HEK293 (cell line): ENCODE results near the gene STK11.

ENCODE experiments used
- CTCF ChIA-PET: fragments of 350-600 bp; formaldehyde crosslinking; extraction: SDS; loops from one replicate; lab custom pipeline; 2021; ENCODE audit warnings: antibody characterized with exemption; lab: Yijun Ruan, JAX
- POLR2A ChIA-PET: fragments of 300-600 bp; formaldehyde crosslinking; extraction: SDS; loops from one replicate; lab custom pipeline; 2020; ENCODE audit warnings: antibody characterized with exemption, inconsistent platforms; lab: Yijun Ruan, JAX
- H3K27ac ChIP-seq: fragments of 200-500 bp; sonication (Bioruptor generic); 2 replicates; pipeline ENCODE4 v1.5.1; 2014; ENCODE audit warnings: low read depth, low read length, control low read depth, inconsistent platforms; ENCODE audit errors: extremely low read depth
- H3K36me3 ChIP-seq, 2 experiments: fragments of 200-500 bp in 1 of 2; sonication (Bioruptor generic) in 1 of 2; 1 replicate in 1 of 2; 2 replicates in 1 of 2; pipeline ENCODE4 v1.5.1; 2014 to 2017; ENCODE audit warnings: inconsistent platforms in 2 of 2, low read length in 2 of 2; ENCODE audit not compliant: control insufficient read depth in 2 of 2, insufficient read depth in 1 of 2
- H3K4me1 ChIP-seq: fragments of 200-500 bp; sonication (Bioruptor generic); 2 replicates; pipeline ENCODE4 v1.5.1; 2014; ENCODE audit warnings: mild to moderate bottlenecking, low read length, inconsistent platforms; ENCODE audit not compliant: control insufficient read depth, insufficient read depth
- H3K4me3 ChIP-seq: 2 replicates; pipeline ENCODE4 v1.5.1; 2011; ENCODE audit warnings: low read depth, mild to moderate bottlenecking, control low read depth, low read length, moderate library complexity
- H3K9me3 ChIP-seq: fragments of 200-500 bp; sonication (Bioruptor generic); 2 replicates; pipeline ENCODE4 v1.5.1; 2014; ENCODE audit warnings: low read depth, low read length, inconsistent platforms; ENCODE audit not compliant: control insufficient read depth, insufficient read depth
- GFI1B ChIP-seq: fragments of 450-650 bp; formaldehyde crosslinking; IDR thresholded peaks from 2 replicates; pipeline ENCODE4 v1.5.1; 2016; ENCODE audit warnings: missing biosample characterization, missing genetic modification characterization
- GLIS1 ChIP-seq: fragments of 450-650 bp; formaldehyde crosslinking; IDR thresholded peaks from 2 replicates; pipeline ENCODE4 v1.5.1; 2016; ENCODE audit warnings: missing biosample characterization, missing genetic modification characterization
- GLIS2 ChIP-seq: fragments of 450-650 bp; formaldehyde crosslinking; IDR thresholded peaks from 2 replicates; pipeline ENCODE4 v1.5.1; 2016; ENCODE audit warnings: missing biosample characterization, missing genetic modification characterization
- HOXC10 ChIP-seq: sonication (generic); formaldehyde crosslinking; IDR thresholded peaks from 2 replicates; pipeline ENCODE4 v1.8.1; 2023; ENCODE audit warnings: mild to moderate bottlenecking, missing genetic modification reagents
- KLF1 ChIP-seq: fragments of 450-650 bp; formaldehyde crosslinking; IDR thresholded peaks from 2 replicates; pipeline ENCODE4 v1.5.1; 2016; ENCODE audit warnings: missing biosample characterization, missing genetic modification characterization
- SCRT1 ChIP-seq: fragments of 450-650 bp; formaldehyde crosslinking; IDR thresholded peaks from 2 replicates; pipeline ENCODE4 v1.5.1; 2016; ENCODE audit warnings: missing biosample characterization, missing genetic modification characterization, borderline replicate concordance
- SP7 ChIP-seq: fragments of 450-650 bp; formaldehyde crosslinking; IDR thresholded peaks from 2 replicates; pipeline ENCODE4 v1.5.1; 2016; ENCODE audit warnings: missing biosample characterization, missing genetic modification characterization
- ZBTB8A ChIP-seq: fragments of 450-650 bp; formaldehyde crosslinking; IDR thresholded peaks from 2 replicates; pipeline ENCODE4 v1.5.1; 2016; ENCODE audit warnings: missing biosample characterization, missing genetic modification characterization
- ZFP37 ChIP-seq: fragments of 450-650 bp; formaldehyde crosslinking; IDR thresholded peaks from 2 replicates; pipeline ENCODE4 v1.5.1; 2016; ENCODE audit warnings: missing biosample characterization, missing genetic modification characterization
- ZIC2 ChIP-seq: fragments of 450-650 bp; formaldehyde crosslinking; IDR thresholded peaks from 2 replicates; pipeline ENCODE4 v1.5.1; 2016; ENCODE audit warnings: missing biosample characterization, missing genetic modification characterization
- ZNF133 ChIP-seq: fragments of 450-650 bp; formaldehyde crosslinking; IDR thresholded peaks from 2 replicates; pipeline ENCODE4 v1.5.1; 2016; ENCODE audit warnings: missing biosample characterization, missing genetic modification characterization
- ZNF621 ChIP-seq: fragments of 450-650 bp; formaldehyde crosslinking; IDR thresholded peaks from 2 replicates; pipeline ENCODE4 v1.5.1; 2017; ENCODE audit warnings: missing biosample characterization, missing genetic modification characterization
- ZXDB ChIP-seq: fragments of 450-650 bp; formaldehyde crosslinking; IDR thresholded peaks from 2 replicates; pipeline ENCODE4 v1.5.1; 2016; ENCODE audit warnings: missing biosample characterization, missing genetic modification characterization
- TF ChIP-seq, protein P1 (sequence below): fragments of 450-650 bp; formaldehyde crosslinking; IDR thresholded peaks from 2 replicates; pipeline ENCODE4 v1.5.1; 2017; ENCODE audit warnings: missing biosample characterization, missing genetic modification characterization
- TF ChIP-seq, protein P2 (sequence below): fragments of 450-650 bp; formaldehyde crosslinking; IDR thresholded peaks from 2 replicates; pipeline ENCODE4 v1.5.0; 2017; ENCODE audit warnings: missing biosample characterization, missing genetic modification characterization, borderline replicate concordance
- TF ChIP-seq, protein P3 (sequence below): fragments of 450-650 bp; formaldehyde crosslinking; IDR thresholded peaks from 2 replicates; pipeline ENCODE4 v1.5.1; 2016; ENCODE audit warnings: missing biosample characterization, missing genetic modification characterization, low read depth
- TF ChIP-seq, protein P4 (sequence below): fragments of 450-650 bp; formaldehyde crosslinking; IDR thresholded peaks from 2 replicates; pipeline ENCODE4 v1.5.1; 2017; ENCODE audit warnings: missing biosample characterization, missing genetic modification characterization
- TF ChIP-seq, protein P5 (sequence below): fragments of 450-650 bp; formaldehyde crosslinking; IDR thresholded peaks from 2 replicates; pipeline ENCODE4 v1.5.1; 2016; ENCODE audit warnings: missing biosample characterization, missing genetic modification characterization
- TF ChIP-seq, protein P6 (sequence below): fragments of 450-650 bp; formaldehyde crosslinking; IDR thresholded peaks from 2 replicates; pipeline ENCODE4 v1.5.1; 2016; ENCODE audit warnings: missing biosample characterization, missing genetic modification characterization

Gene STK11

DNA sequence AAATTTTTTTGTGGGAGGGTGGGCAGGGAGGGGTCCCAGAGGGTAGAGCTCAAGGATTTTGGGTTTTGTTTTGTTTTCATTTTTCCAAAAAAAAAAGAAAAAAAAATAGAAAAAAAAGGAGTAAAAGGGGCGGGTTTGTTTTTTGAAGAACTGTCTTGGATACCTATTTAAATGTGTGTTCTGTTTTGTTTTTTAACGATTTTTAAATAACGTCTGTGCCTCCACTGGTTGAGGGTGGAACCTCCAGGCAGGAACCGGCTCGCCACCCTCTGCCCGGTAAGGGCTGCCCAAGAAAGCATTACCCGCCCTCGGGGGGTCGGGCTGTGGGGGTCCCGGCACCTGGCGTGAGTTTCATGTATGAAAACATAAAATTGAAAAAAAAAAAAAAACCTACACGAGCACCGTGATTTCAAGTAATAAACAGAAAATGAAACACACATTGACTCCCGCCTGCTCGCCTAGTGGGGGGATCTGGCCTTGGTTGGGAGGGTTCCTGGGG lies 53.2 kb downstream of the STK11 start:
- Histone ChIP-seq H3K4me1 (peaks cover 23% of the 10 kb centered on the region), H3K36me3 (peaks cover 21 to 44% of the 10 kb centered on the region in 2 experiments), H3K4me3 (no peak overlapping the region), H3K9me3 (no peaks in the 10 kb centered on the region), H3K27ac (peak overlapping the region; percentile 63)
- CTCF ChIA-PET, result interaction anchor here (11.3 kb wide), 1 partner anchor 14 kb away, joined by 299 read pairs; no protein-coding TSS in a partner anchor
- POLR2A ChIA-PET, result interaction anchor here (0.6 to 10.8 kb wide), 5 partner anchors 8 to 687 kb away, joined by 3 to 407 read pairs (median 5); partner anchors contain the start of genes CBARP and CIRBP
- TF ChIP-seq SCRT1 (tag by site-specific recombination), result no peak
- TF ChIP-seq ZBTB8A (tag by site-specific recombination), result peak; percentile 36; the same call in 1 of the 2 replicates
- no peak for TF ChIP-seq ZNF133 (tag by site-specific recombination)
- TF ChIP-seq, protein P1, sequence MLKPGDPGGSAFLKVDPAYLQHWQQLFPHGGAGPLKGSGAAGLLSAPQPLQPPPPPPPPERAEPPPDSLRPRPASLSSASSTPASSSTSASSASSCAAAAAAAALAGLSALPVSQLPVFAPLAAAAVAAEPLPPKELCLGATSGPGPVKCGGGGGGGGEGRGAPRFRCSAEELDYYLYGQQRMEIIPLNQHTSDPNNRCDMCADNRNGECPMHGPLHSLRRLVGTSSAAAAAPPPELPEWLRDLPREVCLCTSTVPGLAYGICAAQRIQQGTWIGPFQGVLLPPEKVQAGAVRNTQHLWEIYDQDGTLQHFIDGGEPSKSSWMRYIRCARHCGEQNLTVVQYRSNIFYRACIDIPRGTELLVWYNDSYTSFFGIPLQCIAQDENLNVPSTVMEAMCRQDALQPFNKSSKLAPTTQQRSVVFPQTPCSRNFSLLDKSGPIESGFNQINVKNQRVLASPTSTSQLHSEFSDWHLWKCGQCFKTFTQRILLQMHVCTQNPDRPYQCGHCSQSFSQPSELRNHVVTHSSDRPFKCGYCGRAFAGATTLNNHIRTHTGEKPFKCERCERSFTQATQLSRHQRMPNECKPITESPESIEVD (tag by site-specific recombination), result 0 out of 2 replicates have a peak, but pooled peaks have one; percentile 42
- TF ChIP-seq, protein P2, sequence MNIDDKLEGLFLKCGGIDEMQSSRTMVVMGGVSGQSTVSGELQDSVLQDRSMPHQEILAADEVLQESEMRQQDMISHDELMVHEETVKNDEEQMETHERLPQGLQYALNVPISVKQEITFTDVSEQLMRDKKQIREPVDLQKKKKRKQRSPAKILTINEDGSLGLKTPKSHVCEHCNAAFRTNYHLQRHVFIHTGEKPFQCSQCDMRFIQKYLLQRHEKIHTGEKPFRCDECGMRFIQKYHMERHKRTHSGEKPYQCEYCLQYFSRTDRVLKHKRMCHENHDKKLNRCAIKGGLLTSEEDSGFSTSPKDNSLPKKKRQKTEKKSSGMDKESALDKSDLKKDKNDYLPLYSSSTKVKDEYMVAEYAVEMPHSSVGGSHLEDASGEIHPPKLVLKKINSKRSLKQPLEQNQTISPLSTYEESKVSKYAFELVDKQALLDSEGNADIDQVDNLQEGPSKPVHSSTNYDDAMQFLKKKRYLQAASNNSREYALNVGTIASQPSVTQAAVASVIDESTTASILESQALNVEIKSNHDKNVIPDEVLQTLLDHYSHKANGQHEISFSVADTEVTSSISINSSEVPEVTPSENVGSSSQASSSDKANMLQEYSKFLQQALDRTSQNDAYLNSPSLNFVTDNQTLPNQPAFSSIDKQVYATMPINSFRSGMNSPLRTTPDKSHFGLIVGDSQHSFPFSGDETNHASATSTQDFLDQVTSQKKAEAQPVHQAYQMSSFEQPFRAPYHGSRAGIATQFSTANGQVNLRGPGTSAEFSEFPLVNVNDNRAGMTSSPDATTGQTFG, result no peak
- TF ChIP-seq HOXC10 (CRISPR knock-in tag), result no peak
- TF ChIP-seq GLIS1 (tag by site-specific recombination), result peak; percentile 92
- TF ChIP-seq, protein P3, sequence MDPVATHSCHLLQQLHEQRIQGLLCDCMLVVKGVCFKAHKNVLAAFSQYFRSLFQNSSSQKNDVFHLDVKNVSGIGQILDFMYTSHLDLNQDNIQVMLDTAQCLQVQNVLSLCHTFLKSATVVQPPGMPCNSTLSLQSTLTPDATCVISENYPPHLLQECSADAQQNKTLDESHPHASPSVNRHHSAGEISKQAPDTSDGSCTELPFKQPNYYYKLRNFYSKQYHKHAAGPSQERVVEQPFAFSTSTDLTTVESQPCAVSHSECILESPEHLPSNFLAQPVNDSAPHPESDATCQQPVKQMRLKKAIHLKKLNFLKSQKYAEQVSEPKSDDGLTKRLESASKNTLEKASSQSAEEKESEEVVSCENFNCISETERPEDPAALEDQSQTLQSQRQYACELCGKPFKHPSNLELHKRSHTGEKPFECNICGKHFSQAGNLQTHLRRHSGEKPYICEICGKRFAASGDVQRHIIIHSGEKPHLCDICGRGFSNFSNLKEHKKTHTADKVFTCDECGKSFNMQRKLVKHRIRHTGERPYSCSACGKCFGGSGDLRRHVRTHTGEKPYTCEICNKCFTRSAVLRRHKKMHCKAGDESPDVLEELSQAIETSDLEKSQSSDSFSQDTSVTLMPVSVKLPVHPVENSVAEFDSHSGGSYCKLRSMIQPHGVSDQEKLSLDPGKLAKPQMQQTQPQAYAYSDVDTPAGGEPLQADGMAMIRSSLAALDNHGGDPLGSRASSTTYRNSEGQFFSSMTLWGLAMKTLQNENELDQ (tag by site-specific recombination), result no peak
- TF ChIP-seq, protein P4, sequence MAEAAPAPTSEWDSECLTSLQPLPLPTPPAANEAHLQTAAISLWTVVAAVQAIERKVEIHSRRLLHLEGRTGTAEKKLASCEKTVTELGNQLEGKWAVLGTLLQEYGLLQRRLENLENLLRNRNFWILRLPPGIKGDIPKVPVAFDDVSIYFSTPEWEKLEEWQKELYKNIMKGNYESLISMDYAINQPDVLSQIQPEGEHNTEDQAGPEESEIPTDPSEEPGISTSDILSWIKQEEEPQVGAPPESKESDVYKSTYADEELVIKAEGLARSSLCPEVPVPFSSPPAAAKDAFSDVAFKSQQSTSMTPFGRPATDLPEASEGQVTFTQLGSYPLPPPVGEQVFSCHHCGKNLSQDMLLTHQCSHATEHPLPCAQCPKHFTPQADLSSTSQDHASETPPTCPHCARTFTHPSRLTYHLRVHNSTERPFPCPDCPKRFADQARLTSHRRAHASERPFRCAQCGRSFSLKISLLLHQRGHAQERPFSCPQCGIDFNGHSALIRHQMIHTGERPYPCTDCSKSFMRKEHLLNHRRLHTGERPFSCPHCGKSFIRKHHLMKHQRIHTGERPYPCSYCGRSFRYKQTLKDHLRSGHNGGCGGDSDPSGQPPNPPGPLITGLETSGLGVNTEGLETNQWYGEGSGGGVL (tag by site-specific recombination), result peak; percentile 90; the same call in 1 of the 2 replicates

DNA sequence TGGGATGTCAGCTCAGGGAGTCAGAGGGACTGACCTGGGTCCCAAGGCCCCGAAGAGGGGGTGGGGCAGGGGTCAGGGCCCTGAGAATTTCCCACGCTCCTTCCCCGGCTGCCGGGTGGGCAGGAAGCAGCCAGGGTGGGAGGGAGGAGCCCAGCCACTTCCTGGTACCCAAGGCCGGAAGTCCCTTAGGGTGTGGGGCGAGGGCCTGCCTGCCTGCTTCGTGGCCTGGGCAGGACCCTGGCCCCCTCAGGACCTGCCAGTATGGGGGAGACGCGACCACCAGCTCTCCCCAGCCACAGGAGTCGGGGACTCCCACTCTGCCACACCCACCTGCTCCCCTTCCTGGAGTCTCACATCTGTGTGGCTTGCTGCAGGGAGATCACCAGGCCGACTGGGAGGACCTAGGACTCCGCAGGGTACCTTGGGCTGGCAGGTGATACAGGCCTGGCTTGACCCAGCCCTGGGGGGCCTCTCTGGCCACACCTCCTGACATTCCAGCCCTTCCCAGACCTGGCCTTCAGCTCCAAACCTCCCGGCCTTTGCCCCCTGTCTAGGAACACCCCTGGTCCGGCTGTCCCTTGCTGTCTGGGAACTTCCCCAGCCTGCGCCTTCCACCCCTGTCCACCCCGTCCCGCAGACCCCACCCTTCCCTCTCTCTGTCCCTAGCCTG lies 53.8 kb downstream of the STK11 start:
- H3K9me3 ChIP-seq, result no peaks in the 10 kb centered on the region
- ChIA-PET CTCF (interaction anchor here (11.3 kb wide), 1 partner anchor 15 kb away, joined by 299 read pairs; no protein-coding TSS in a partner anchor), POLR2A (interaction anchor here (0.6 to 10.8 kb wide), 7 partner anchors 7 to 399 kb away, joined by 3 to 407 read pairs (median 4); partner anchors contain the start of genes ATP5F1D, CBARP and CIRBP)
- peak overlapping the region; percentile 16 for H3K4me3 ChIP-seq
- H3K36me3 ChIP-seq, result peaks cover 21 to 38% of the 10 kb centered on the region in 2 experiments
- peak overlapping the region; percentile 63 for H3K27ac ChIP-seq
- H3K4me1 ChIP-seq, result peaks cover 23% of the 10 kb centered on the region
- peak; percentile 48 for TF ChIP-seq ZXDB (tag by site-specific recombination)
- no peak for TF ChIP-seq GFI1B
- TF ChIP-seq ZNF621, result no peak
- TF ChIP-seq GLIS2 (tag by site-specific recombination), result peak; percentile 96
- TF ChIP-seq, protein P5, sequence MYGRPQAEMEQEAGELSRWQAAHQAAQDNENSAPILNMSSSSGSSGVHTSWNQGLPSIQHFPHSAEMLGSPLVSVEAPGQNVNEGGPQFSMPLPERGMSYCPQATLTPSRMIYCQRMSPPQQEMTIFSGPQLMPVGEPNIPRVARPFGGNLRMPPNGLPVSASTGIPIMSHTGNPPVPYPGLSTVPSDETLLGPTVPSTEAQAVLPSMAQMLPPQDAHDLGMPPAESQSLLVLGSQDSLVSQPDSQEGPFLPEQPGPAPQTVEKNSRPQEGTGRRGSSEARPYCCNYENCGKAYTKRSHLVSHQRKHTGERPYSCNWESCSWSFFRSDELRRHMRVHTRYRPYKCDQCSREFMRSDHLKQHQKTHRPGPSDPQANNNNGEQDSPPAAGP (tag by site-specific recombination), result peak; percentile 77
- TF ChIP-seq ZIC2 (tag by site-specific recombination), result peak; percentile 64
- TF ChIP-seq KLF1 (tag by site-specific recombination), result peak; percentile 81
- TF ChIP-seq, protein P6, sequence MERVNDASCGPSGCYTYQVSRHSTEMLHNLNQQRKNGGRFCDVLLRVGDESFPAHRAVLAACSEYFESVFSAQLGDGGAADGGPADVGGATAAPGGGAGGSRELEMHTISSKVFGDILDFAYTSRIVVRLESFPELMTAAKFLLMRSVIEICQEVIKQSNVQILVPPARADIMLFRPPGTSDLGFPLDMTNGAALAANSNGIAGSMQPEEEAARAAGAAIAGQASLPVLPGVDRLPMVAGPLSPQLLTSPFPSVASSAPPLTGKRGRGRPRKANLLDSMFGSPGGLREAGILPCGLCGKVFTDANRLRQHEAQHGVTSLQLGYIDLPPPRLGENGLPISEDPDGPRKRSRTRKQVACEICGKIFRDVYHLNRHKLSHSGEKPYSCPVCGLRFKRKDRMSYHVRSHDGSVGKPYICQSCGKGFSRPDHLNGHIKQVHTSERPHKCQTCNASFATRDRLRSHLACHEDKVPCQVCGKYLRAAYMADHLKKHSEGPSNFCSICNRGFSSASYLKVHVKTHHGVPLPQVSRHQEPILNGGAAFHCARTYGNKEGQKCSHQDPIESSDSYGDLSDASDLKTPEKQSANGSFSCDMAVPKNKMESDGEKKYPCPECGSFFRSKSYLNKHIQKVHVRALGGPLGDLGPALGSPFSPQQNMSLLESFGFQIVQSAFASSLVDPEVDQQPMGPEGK (tag by site-specific recombination), result peak; percentile 93
- TF ChIP-seq SP7 (tag by site-specific recombination), result peak; percentile 70; the same call in 1 of the 2 replicates
- peak; percentile 44; the same call in 1 of the 2 replicates for TF ChIP-seq ZFP37
